HEK293 (cell line): ENCODE measurements around the gene ZFPM1.

Experiments used
- BCL11A ChIP-seq: fragments of 450-650 bp; formaldehyde crosslinking; IDR thresholded peaks from 2 replicates; pipeline ENCODE4 v1.5.1; 2016; ENCODE audit warnings: low read depth, missing biosample characterization, missing genetic modification characterization
- FEZF1 ChIP-seq: fragments of 450-650 bp; formaldehyde crosslinking; IDR thresholded peaks from 2 replicates; pipeline ENCODE4 v1.5.1; 2016; ENCODE audit warnings: missing biosample characterization, missing genetic modification characterization
- INSM2 ChIP-seq: fragments of 450-650 bp; formaldehyde crosslinking; IDR thresholded peaks from 2 replicates; pipeline ENCODE4 v1.5.1; 2016; ENCODE audit warnings: missing biosample characterization, missing genetic modification characterization
- KLF10 ChIP-seq: fragments of 450-650 bp; IDR thresholded peaks from 2 replicates; pipeline ENCODE4 v1.5.1; 2018; ENCODE audit warnings: missing biosample characterization, mild to moderate bottlenecking, missing genetic modification characterization
- MZF1 ChIP-seq: fragments of 450-650 bp; formaldehyde crosslinking; IDR thresholded peaks from 2 replicates; pipeline ENCODE4 v1.5.1; 2017; ENCODE audit warnings: missing biosample characterization, missing genetic modification characterization, borderline replicate concordance
- OVOL3 ChIP-seq: fragments of 450-650 bp; formaldehyde crosslinking; IDR thresholded peaks from 2 replicates; pipeline ENCODE4 v1.5.1; 2016; ENCODE audit warnings: missing biosample characterization, missing genetic modification characterization
- PBX3 ChIP-seq: sonication (generic); formaldehyde crosslinking; IDR thresholded peaks from 2 replicates; pipeline ENCODE4 v1.8.1; 2022; ENCODE audit warnings: mild to moderate bottlenecking, moderate library complexity, missing genetic modification reagents
- TCF7L2 ChIP-seq: IDR thresholded peaks from 2 replicates; pipeline ENCODE4 v1.6.1; 2011; ENCODE audit warnings: low read depth, mild to moderate bottlenecking, inconsistent platforms, low read length, moderate library complexity, borderline replicate concordance
- ZBTB17 ChIP-seq: fragments of 450-650 bp; formaldehyde crosslinking; IDR thresholded peaks from 2 replicates; pipeline ENCODE4 v1.5.1; 2016; ENCODE audit warnings: missing biosample characterization, missing genetic modification characterization
- ZBTB49 ChIP-seq: fragments of 450-650 bp; formaldehyde crosslinking; IDR thresholded peaks from 2 replicates; pipeline ENCODE4 v1.5.1; 2016; ENCODE audit warnings: missing biosample characterization, missing genetic modification characterization, low read depth
- ZBTB8A ChIP-seq: fragments of 450-650 bp; formaldehyde crosslinking; IDR thresholded peaks from 2 replicates; pipeline ENCODE4 v1.5.1; 2016; ENCODE audit warnings: missing biosample characterization, missing genetic modification characterization
- ZEB2 ChIP-seq: fragments of 450-650 bp; formaldehyde crosslinking; IDR thresholded peaks from 2 replicates; pipeline ENCODE4 v1.5.1; 2016; ENCODE audit warnings: missing biosample characterization, missing genetic modification characterization
- ZFP69B ChIP-seq: fragments of 450-650 bp; formaldehyde crosslinking; IDR thresholded peaks from 2 replicates; pipeline ENCODE4 v1.5.1; 2016; ENCODE audit warnings: missing biosample characterization, missing genetic modification characterization
- ZIC2 ChIP-seq: fragments of 450-650 bp; formaldehyde crosslinking; IDR thresholded peaks from 2 replicates; pipeline ENCODE4 v1.5.1; 2016; ENCODE audit warnings: missing biosample characterization, missing genetic modification characterization
- ZNF157 ChIP-seq: fragments of 450-650 bp; formaldehyde crosslinking; IDR thresholded peaks from 2 replicates; pipeline ENCODE4 v1.5.1; 2016; ENCODE audit warnings: missing biosample characterization, missing genetic modification characterization
- ZNF18 ChIP-seq: fragments of 450-650 bp; formaldehyde crosslinking; IDR thresholded peaks from 2 replicates; pipeline ENCODE4 v1.5.1; 2016; ENCODE audit warnings: missing biosample characterization, missing genetic modification characterization
- ZNF24 ChIP-seq: fragments of 450-650 bp; formaldehyde crosslinking; IDR thresholded peaks from 2 replicates; pipeline ENCODE4 v1.5.1; 2016; ENCODE audit warnings: missing biosample characterization, missing genetic modification characterization
- ZNF391 ChIP-seq: fragments of 450-650 bp; formaldehyde crosslinking; IDR thresholded peaks from 2 replicates; pipeline ENCODE4 v1.5.1; 2016; ENCODE audit warnings: low read depth, missing biosample characterization, missing genetic modification characterization, borderline replicate concordance
- ZNF423 ChIP-seq: fragments of 450-650 bp; formaldehyde crosslinking; IDR thresholded peaks from 2 replicates; pipeline ENCODE4 v1.5.1; 2016; ENCODE audit warnings: missing biosample characterization, missing genetic modification characterization
- ZNF449 ChIP-seq: fragments of 450-650 bp; formaldehyde crosslinking; IDR thresholded peaks from 2 replicates; pipeline ENCODE4 v1.5.1; 2017; ENCODE audit warnings: missing biosample characterization, mild to moderate bottlenecking, missing genetic modification characterization, moderate library complexity
- ZNF48 ChIP-seq: fragments of 450-650 bp; formaldehyde crosslinking; IDR thresholded peaks from 2 replicates; pipeline ENCODE4 v1.5.1; 2016; ENCODE audit warnings: missing biosample characterization, missing genetic modification characterization
- ZNF501 ChIP-seq: fragments of 450-650 bp; formaldehyde crosslinking; IDR thresholded peaks from 2 replicates; pipeline ENCODE4 v1.5.1; 2016; ENCODE audit warnings: missing biosample characterization, missing genetic modification characterization
- ZNF529 ChIP-seq: fragments of 450-650 bp; formaldehyde crosslinking; IDR thresholded peaks from 2 replicates; pipeline ENCODE4 v1.5.1; 2017; ENCODE audit warnings: missing genetic modification characterization, missing biosample characterization; ENCODE audit not compliant: insufficient replicate concordance
- ZNF580 ChIP-seq: fragments of 450-650 bp; formaldehyde crosslinking; IDR thresholded peaks from 2 replicates; pipeline ENCODE4 v1.5.1; 2016; ENCODE audit warnings: missing biosample characterization, missing genetic modification characterization
- ZNF600 ChIP-seq: fragments of 450-650 bp; formaldehyde crosslinking; IDR thresholded peaks from 2 replicates; pipeline ENCODE4 v1.5.1; 2016; ENCODE audit warnings: missing biosample characterization, missing genetic modification characterization
- ZNF629 ChIP-seq: fragments of 450-650 bp; formaldehyde crosslinking; IDR thresholded peaks from 2 replicates; pipeline ENCODE4 v1.5.1; 2017; ENCODE audit warnings: missing biosample characterization, missing genetic modification characterization
- ZNF776 ChIP-seq: fragments of 450-650 bp; formaldehyde crosslinking; IDR thresholded peaks from 2 replicates; pipeline ENCODE4 v1.5.0; 2017; ENCODE audit warnings: missing biosample characterization, missing genetic modification characterization, borderline replicate concordance
- ZNF843 ChIP-seq: fragments of 450-650 bp; formaldehyde crosslinking; IDR thresholded peaks from 2 replicates; pipeline ENCODE4 v1.5.1; 2016; ENCODE audit warnings: missing biosample characterization, missing genetic modification characterization
- ZSCAN30 ChIP-seq: fragments of 450-650 bp; IDR thresholded peaks from 2 replicates; pipeline ENCODE4 v1.5.1; 2018; ENCODE audit warnings: missing biosample characterization, mild to moderate bottlenecking, missing genetic modification characterization, moderate library complexity
- ZXDB ChIP-seq: fragments of 450-650 bp; formaldehyde crosslinking; IDR thresholded peaks from 2 replicates; pipeline ENCODE4 v1.5.1; 2016; ENCODE audit warnings: missing biosample characterization, missing genetic modification characterization

Gene ZFPM1

GRCh38 chr16:88510091-88510994, 57.3 kb downstream of the ZFPM1 start (continued):
- peak; percentile 92 for TF ChIP-seq ZNF449 (tag by site-specific recombination)
- TF ChIP-seq ZNF391 (tag by site-specific recombination) = no peak
- TF ChIP-seq ZNF423 = peak; percentile 52; the same call in 1 of the 2 replicates
- no peak for TF ChIP-seq ZNF157
- no peak for TF ChIP-seq ZNF529 (tag by site-specific recombination)
- TF ChIP-seq INSM2 (tag by site-specific recombination) = peak; percentile 46; the same call in 1 of the 2 replicates
- TF ChIP-seq ZBTB17 (tag by site-specific recombination) = peak; percentile 62
- TF ChIP-seq ZNF48 (tag by site-specific recombination) = no peak
- TF ChIP-seq ZEB2 (tag by site-specific recombination) = peak; percentile 68
- no peak for TF ChIP-seq ZNF776 (tag by site-specific recombination)
- peak; percentile 55; the same call in 1 of the 2 replicates for TF ChIP-seq BCL11A
- peak; percentile 27; the same call in 1 of the 2 replicates for TF ChIP-seq ZXDB (tag by site-specific recombination)
- peak; percentile 95 for TF ChIP-seq ZIC2 (tag by site-specific recombination)
- 0 out of 2 replicates have a peak, but pooled peaks have one; percentile 19 for TF ChIP-seq OVOL3
- peak; percentile 35; the same call in 1 of the 2 replicates for TF ChIP-seq MZF1
- TF ChIP-seq ZFP69B = peak; percentile 52
- TF ChIP-seq KLF10 (tag by site-specific recombination) = 0 out of 2 replicates have a peak, but pooled peaks have one; percentile 70
- peak; percentile 79 for TF ChIP-seq ZNF843 (tag by site-specific recombination)
- peak; percentile 81 for TF ChIP-seq FEZF1
- no peak for TF ChIP-seq TCF7L2
- no peak for TF ChIP-seq ZNF501
- TF ChIP-seq ZBTB49 = no peak
- no peak for TF ChIP-seq ZNF24 (tag by site-specific recombination)
- peak; percentile 66; the same call in 1 of the 2 replicates for TF ChIP-seq ZSCAN30
- peak; percentile 50 for TF ChIP-seq ZNF600
- 0 out of 2 replicates have a peak, but pooled peaks have one; percentile 55 for TF ChIP-seq ZNF580 (tag by site-specific recombination)
- TF ChIP-seq ZBTB8A (tag by site-specific recombination) = peak; percentile 57; the same call in 1 of the 2 replicates
- TF ChIP-seq ZNF18 (tag by site-specific recombination) = no peak
- no peak for TF ChIP-seq PBX3 (CRISPR knock-in tag)
- TF ChIP-seq ZNF629 (tag by site-specific recombination) = peak; percentile 74
